Stomach smooth muscle (tissue), 2 donors: ENCODE results near the gene FGD5.

ENCODE experiments used
- H3K27ac ChIP-seq: one replicate; pipeline ENCODE4 v1.7.0; 2013; ENCODE audit warnings: mild to moderate bottlenecking, low read length, inconsistent platforms
- H3K27me3 ChIP-seq, 2 donors: one replicate each; pipeline ENCODE4 v1.7.0; 2013; ENCODE audit warnings: low read length in 2 of 2; ENCODE audit not compliant: insufficient read depth in 2 of 2, control insufficient read depth in 1 of 2
- H3K36me3 ChIP-seq, 2 donors: one replicate each; pipeline ENCODE4 v1.7.0; 2013; ENCODE audit warnings: low read length in 2 of 2; ENCODE audit not compliant: control insufficient read depth in 2 of 2, insufficient read depth in 2 of 2
- H3K4me1 ChIP-seq: one replicate; pipeline ENCODE4 v1.7.0; 2013; ENCODE audit warnings: low read length; ENCODE audit not compliant: control insufficient read depth, insufficient read depth
- H3K4me3 ChIP-seq, 2 donors: one replicate each; pipeline ENCODE4 v1.7.0; 2013; ENCODE audit warnings: low read length in 2 of 2
- H3K9ac ChIP-seq, 2 donors: one replicate each; pipeline ENCODE4 v1.7.0; 2013; ENCODE audit warnings: low read length in 2 of 2, mild to moderate bottlenecking in 1 of 2
- H3K9me3 ChIP-seq, 2 donors: one replicate each; pipeline ENCODE4 v1.7.0; 2013; ENCODE audit warnings: low read length in 2 of 2; ENCODE audit not compliant: control insufficient read depth in 2 of 2
- donor health status: healthy.
- donor health status: Pancreatic carcinoma.

Gene FGD5

DNA sequence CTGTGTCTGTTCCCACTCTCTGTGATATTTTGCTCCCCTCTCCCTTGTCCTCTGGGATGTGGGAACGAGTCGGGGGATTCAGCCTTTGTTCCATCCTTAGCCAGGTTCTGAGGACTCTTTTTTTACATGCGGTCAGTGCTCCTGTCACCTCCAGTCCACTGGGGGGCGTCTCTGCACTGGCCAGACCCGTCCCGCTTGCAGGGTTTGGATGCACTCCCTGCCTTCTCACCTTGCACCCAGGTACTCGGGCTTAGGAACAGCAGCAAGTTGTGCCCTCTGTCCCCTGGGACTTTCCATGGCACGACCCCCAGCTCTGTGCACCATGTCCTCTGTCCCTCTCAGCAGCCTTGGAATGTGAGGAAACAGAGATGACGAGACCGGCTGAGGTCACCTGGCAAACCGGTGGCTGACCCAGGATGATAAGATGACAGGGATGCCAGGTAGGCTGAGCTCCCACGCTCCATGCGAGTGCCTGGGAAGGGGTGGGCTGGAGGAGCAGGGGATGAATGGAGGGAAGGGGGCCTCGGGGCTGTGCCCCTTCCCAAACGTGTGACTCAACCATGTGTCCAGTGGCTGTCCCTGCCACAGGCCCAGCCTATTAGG, 27.3 kb upstream of the FGD5 start:
- H3K27me3 ChIP-seq: no peaks in the 10 kb centered on the region
- H3K4me1 ChIP-seq: peaks cover 17% of the 10 kb centered on the region
- no peak overlapping the region for H3K27ac ChIP-seq
- H3K36me3 ChIP-seq: no peaks in the 10 kb centered on the region
- H3K9ac ChIP-seq: no peak overlapping the region
- H3K4me3 ChIP-seq: no peak overlapping the region
- H3K9me3 ChIP-seq: peaks cover 0 to 1% of the 10 kb centered on the region in 2 donors

DNA sequence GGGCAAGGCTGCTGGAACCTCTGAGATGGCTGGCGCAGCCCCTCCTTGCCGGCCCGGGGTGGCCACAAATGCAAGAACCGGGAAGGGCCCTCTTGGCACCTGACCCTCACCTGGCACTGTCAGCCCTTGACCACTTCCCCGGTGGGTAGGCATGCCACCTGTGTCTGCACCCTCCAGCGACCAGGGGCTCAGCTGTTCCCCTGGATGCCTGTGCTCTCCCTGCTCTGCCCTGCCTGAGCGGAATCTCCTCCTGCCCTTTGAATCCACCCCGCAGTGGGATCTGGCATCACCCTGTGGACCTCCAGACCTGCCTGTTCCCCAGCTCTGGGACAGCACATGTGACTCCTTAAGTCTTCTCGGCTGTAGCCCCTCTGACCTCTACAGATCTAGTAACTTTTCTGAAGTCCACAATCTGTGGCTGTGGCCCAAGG, 26.1 kb upstream of the FGD5 start:
- H3K4me3 ChIP-seq: no peak overlapping the region
- no peaks in the 10 kb centered on the region for H3K36me3 ChIP-seq
- H3K27ac ChIP-seq: peak overlapping the region; percentile 1
- H3K4me1 ChIP-seq: peaks cover 22% of the 10 kb centered on the region
- H3K9ac ChIP-seq: no peak overlapping the region
- H3K27me3 ChIP-seq: peaks cover 0 to 2% of the 10 kb centered on the region in 2 donors
- H3K9me3 ChIP-seq: no peaks in the 10 kb centered on the region

DNA sequence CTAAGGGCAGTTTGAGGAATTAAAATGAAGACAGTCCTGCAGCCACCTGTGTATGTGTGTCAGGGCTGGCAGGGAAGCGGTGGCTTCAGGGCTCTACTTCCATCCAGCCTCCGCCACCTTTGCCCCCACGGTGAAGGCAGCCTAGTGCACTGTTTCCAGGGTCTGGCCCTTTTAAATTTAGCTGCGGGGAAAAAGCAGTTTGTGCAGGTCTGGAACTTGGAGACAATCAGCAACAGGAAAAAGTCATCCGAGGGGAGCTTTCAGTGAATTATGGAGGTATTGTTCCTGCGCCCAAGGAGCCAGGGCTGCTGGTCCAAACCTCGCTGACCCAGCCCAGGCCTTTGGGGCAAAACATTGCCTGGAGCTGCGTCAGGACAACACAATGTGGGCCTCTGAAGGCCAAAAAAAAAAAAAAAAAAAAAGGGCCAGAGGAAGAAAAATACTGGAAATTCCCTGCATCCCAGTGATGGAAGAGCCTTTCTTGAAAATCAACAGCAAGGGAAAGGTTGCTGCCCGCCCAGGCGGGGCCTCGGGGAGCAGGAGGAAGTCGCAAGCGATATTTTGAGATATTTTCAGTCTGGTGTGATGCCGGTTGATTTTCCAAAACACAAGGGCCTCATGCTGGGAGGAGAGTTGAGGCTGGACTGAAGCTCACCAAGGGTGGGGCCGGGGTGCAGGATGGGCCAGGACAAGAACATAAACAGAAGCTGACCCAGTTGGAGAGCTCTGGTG, 25.5 kb upstream of the FGD5 start:
- Histone ChIP-seq H3K27me3 (peaks cover 0 to 2% of the 10 kb centered on the region in 2 donors), H3K36me3 (no peaks in the 10 kb centered on the region), H3K4me3 (no peak overlapping the region), H3K9ac (no peak overlapping the region), H3K27ac (peak overlapping the region; percentile 1), H3K9me3 (no peaks in the 10 kb centered on the region), H3K4me1 (peaks cover 22% of the 10 kb centered on the region)

DNA sequence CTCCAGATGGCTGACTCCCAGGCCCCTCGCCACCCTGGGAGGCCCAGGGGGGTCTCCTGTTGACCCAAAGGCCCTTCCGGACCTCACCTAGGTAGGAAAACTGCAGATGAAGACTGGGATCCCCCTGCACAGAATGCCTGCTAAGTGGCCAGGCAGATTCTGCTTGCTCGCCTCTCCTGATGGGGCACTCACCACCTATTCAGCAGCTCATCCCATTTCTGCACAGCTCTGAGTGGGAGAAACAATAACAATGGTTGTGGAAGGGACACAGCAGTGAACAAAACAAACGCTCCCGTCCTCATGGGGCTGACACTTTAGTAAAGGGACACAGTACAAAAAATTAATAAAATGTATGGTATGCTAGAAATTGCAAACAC, 24.9 kb upstream of the FGD5 start:
- Histone ChIP-seq H3K9ac (no peak overlapping the region), H3K4me3 (no peak overlapping the region), H3K27me3 (peaks cover 0 to 2% of the 10 kb centered on the region in 2 donors), H3K9me3 (no peaks in the 10 kb centered on the region), H3K27ac (no peak overlapping the region), H3K4me1 (peaks cover 22% of the 10 kb centered on the region), H3K36me3 (no peaks in the 10 kb centered on the region)

DNA sequence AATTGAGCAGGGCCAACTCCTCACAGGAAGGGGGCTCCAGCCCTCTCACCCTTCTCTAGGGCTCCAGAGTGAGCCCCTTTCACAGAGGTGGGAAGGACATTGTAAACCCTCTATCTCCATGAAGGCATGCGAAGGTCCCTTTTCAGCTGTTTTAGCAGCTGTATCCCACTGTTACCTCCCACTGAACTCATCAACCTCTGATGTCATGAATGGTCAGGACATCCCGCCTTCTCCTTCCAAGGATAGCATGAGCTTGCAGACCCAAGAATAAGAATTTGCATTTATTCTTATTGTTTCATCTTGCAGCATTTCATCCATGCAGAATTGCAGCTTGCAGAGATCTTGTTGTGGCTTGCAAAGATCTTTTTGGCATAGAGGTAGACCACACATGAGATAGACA, 24.3 kb upstream of the FGD5 start:
- peaks cover 0 to 2% of the 10 kb centered on the region in 2 donors for H3K27me3 ChIP-seq
- no peaks in the 10 kb centered on the region for H3K9me3 ChIP-seq
- H3K9ac ChIP-seq: no peak overlapping the region
- peaks cover 22% of the 10 kb centered on the region for H3K4me1 ChIP-seq
- no peak overlapping the region for H3K4me3 ChIP-seq
- no peaks in the 10 kb centered on the region for H3K36me3 ChIP-seq
- H3K27ac ChIP-seq: no peak overlapping the region

DNA sequence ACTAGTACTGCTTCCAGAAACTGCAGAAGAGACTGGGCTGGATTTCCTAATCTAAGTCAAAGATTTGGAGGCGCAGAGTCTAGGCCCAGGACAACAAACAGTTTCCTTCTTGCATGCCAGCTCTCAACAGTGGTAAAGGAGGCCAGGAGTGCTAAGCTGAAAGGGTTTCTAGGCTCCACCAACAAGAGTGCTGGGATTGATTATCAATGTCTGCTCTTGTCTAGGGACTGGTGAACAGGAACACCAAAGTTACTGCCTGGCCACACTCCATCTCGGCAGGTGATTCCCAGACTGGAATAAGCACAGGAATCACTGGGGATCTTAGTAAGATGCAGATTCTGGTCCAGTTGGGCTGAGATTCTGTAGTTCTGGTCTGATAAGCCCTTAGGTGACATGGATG, 22.8 kb upstream of the FGD5 start:
- no peak overlapping the region for H3K27ac ChIP-seq
- no peak overlapping the region for H3K4me3 ChIP-seq
- H3K9ac ChIP-seq: no peak overlapping the region

DNA sequence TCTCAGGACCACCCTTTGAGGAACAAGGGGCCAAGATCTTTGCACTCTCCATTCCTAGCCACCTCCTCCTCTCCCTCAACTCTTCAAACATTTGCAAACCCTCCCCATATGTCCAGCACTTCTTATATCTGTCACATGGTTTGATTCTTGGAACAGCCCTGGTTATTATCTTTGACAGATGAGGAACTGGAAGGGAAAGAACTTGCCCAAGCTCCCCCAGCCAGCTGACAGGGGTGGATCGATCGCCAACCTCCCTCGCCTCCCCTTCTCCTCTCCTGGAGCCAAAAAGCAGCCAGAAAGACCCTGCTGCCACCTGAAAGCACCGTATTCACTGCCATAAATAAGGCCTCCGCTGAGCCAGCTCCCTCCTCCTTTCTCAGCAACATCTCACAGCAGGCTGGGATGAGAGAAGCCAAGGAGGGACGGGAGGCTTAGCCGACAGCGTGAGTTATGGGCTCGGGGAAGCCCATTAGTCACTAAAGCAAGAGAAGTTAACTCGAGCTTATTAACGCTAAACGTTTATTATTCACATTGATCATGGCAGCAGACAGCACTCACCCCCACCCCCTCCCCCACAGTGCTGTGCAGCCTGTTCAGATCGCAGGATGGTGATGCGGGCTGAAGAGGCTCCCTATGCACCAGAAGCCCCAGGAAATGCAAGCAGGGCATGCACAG, 22.2 kb upstream of the FGD5 start:
- Histone ChIP-seq H3K9ac (no peak overlapping the region), H3K27me3 (peaks cover 0 to 2% of the 10 kb centered on the region in 2 donors), H3K27ac (no peak overlapping the region), H3K4me1 (peaks cover 20% of the 10 kb centered on the region), H3K9me3 (no peaks in the 10 kb centered on the region), H3K4me3 (no peak overlapping the region), H3K36me3 (no peaks in the 10 kb centered on the region)

More for the DNA sequence above, 22.8 kb upstream of the FGD5 start:
- Histone ChIP-seq H3K9me3 (no peaks in the 10 kb centered on the region), H3K4me1 (peaks cover 22% of the 10 kb centered on the region), H3K36me3 (no peaks in the 10 kb centered on the region), H3K27me3 (peaks cover 0 to 2% of the 10 kb centered on the region in 2 donors)

DNA sequence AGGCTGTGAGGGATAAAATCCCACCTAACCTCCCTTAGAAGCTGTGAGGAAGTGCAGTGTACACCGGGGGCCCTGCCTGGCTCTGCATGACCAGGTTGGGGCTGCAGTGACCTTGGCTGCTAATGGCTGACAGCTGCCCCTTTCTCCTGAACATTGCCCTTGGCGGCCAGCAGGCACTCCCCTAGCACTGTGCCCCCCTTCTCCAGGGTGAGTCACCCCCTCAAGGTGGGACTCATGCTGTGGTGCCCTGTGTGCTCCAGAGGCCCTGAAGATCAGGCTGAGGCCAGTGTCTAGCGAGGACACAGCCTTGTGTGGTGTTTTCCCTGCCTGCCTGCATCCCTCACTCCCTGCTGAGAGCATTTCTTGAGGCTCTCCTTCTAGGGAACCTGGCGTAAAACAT, 21.0 kb upstream of the FGD5 start:
- Histone ChIP-seq H3K27ac (no peak overlapping the region), H3K9ac (no peak overlapping the region), H3K4me1 (peaks cover 15% of the 10 kb centered on the region), H3K27me3 (peaks cover 0 to 2% of the 10 kb centered on the region in 2 donors), H3K4me3 (no peak overlapping the region), H3K36me3 (no peaks in the 10 kb centered on the region), H3K9me3 (no peaks in the 10 kb centered on the region)

DNA sequence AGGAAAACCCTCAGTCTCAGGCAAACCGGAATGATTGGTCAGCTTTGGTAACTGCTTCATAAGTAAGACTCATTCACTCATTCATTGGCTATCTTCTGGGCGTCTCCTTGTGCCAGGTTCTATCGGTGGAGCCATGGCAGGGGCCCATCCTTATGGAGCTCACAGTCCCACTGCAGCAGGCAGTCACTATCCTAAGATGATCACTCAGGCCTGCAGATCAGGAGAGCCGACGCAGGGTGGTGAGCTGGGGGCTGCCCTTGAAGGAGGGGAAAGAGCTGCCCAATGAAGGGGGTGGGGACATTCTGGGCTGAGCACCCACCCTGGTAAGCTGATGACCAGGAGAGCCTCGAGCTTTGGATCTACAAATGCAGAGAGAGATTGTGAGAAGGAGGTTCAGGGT, 20.5 kb upstream of the FGD5 start:
- no peak overlapping the region for H3K9ac ChIP-seq
- no peaks in the 10 kb centered on the region for H3K36me3 ChIP-seq
- no peak overlapping the region for H3K27ac ChIP-seq
- H3K9me3 ChIP-seq: no peaks in the 10 kb centered on the region
- H3K4me1 ChIP-seq: peaks cover 12% of the 10 kb centered on the region
- peaks cover 0 to 2% of the 10 kb centered on the region in 2 donors for H3K27me3 ChIP-seq
- no peak overlapping the region for H3K4me3 ChIP-seq

DNA sequence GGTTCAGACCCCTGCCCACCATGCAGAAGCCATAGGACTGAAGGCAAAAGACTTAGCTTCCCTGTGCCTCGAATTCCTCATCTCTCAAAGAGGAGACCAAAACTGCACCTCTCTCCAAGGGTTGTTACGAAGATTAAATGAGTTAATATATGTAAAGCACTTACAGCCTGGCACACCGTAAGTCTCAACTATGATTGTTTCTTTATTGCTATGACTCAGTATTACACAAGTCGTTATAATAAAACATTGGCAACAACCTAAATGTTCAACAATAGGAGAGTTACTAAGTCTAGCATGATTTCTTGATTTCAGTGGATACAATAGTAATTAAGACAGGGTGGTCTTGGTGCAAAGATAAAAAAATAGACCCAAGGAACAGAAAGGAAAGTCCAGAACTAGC, 19.6 kb upstream of the FGD5 start:
- Histone ChIP-seq H3K27ac (no peak overlapping the region), H3K4me3 (no peak overlapping the region), H3K9me3 (no peaks in the 10 kb centered on the region), H3K9ac (no peak overlapping the region), H3K36me3 (no peaks in the 10 kb centered on the region), H3K4me1 (peaks cover 8% of the 10 kb centered on the region), H3K27me3 (peaks cover 0 to 4% of the 10 kb centered on the region in 2 donors)

DNA sequence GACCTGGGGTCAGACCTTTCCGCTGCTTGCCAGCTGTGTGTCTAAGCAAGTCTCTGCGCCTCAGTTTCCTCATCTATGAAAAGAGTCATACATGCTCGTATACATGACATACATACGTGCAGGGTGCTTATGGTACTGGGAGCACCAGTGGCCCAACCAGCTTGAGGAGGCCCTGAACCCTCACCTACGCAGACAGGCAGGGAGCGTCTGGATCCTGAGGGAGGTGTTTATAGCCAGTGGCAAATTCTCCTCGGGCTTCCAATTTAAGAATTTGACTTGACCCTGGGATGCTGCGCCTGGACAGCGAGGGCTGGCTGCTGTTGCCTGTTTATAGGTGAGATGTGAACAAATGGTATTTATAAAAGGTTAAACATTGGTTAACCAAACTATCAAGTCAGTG, 17.7 kb upstream of the FGD5 start:
- peaks cover 12% of the 10 kb centered on the region for H3K4me1 ChIP-seq
- H3K9me3 ChIP-seq: no peaks in the 10 kb centered on the region
- no peaks in the 10 kb centered on the region for H3K36me3 ChIP-seq

More for the DNA sequence above, 17.7 kb upstream of the FGD5 start:
- H3K9ac ChIP-seq: no peak overlapping the region
- no peak overlapping the region for H3K4me3 ChIP-seq
- H3K27ac ChIP-seq: no peak overlapping the region
- H3K27me3 ChIP-seq: peaks cover 0 to 6% of the 10 kb centered on the region in 2 donors
